HG02678 (cell line): ENCODE data around the gene AGPAT4.
"Not testable (repeated sequence)": the region's sequence is repeated elsewhere in the genome, so short reads cannot be mapped to it uniquely, and the experiment has no call there.

Experiments used
- ATAC-seq: cut with Tn5 transposase; IDR thresholded peaks from one replicate; pipeline ENCODE4 v1.9.1; 2021; ENCODE audit warnings: mild to moderate bottlenecking, moderate library complexity; ENCODE audit not compliant: unreplicated experiment

AGPAT4 gene

DNA sequence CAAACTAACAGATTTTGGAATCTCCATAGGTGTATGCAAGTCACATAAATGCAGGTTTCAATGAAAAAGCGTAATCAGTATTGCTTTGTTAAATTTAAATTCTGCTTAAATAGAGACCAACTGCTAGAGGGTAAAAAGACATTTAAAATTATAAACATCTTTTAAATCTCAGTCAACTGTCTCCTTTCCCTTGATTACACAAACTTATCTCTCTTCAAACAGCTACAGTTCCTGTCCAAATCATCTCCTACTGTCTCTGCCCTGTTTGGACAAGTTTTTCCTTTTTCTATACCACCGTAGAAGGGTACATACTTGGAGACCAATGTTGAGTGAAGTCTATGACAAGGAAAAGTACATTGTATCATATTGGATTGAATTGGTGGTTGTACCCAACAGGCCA is 43.5 kb downstream of the AGPAT4 start:
- no peak for ATAC-seq

DNA sequence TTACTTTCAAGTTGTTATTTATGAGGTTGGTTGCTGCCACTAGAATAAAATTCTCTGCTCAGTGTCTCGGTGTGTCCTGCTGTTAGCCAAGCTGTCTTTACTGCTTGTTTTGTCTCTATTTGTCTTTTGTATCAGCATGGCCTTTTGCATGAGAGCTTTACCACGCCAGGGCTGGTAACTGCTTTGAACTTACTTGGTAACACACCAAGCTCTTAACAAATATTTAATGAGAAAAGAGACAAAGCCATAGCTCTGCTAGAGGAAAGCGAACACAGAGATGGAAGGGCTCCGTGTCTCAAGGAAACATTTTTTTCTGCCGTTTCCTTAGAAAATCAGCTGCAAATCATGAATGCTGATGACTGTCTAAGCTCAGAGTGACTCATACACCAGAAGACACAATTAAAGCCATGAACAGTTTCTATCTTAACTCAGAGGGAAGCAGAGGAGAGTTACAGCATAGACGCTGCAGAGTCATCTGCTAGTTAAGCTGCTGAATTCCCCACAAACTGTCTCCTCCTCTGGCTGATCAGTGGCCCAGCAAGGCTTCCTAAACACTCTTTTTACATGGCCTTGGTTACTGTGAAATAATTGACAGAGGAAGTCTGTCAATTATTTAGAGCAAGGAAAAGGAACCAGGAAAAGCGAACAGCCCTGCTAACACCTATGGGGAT is 44.8 kb downstream of the AGPAT4 start:
- ATAC-seq = peak; percentile 57

DNA sequence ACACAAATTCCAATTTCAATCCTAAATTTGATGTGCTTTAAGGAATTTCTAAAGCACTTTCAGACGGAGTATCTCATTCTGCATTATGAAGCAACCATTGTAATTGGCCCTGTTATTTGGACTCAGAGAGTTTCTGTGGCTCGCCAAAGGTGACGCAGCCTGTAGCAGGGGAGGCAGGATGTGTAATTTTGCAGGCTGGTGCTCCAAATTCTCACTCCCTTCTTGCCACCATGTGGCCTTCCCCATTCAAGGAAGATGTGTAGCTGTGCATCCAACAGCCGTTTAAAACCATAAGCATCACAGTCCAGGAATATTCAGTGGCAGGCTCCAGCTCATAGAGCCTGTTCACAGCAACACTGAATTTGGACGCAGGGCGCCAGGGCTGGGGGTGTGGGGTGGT is 45.8 kb downstream of the AGPAT4 start:
- no peak for ATAC-seq

DNA sequence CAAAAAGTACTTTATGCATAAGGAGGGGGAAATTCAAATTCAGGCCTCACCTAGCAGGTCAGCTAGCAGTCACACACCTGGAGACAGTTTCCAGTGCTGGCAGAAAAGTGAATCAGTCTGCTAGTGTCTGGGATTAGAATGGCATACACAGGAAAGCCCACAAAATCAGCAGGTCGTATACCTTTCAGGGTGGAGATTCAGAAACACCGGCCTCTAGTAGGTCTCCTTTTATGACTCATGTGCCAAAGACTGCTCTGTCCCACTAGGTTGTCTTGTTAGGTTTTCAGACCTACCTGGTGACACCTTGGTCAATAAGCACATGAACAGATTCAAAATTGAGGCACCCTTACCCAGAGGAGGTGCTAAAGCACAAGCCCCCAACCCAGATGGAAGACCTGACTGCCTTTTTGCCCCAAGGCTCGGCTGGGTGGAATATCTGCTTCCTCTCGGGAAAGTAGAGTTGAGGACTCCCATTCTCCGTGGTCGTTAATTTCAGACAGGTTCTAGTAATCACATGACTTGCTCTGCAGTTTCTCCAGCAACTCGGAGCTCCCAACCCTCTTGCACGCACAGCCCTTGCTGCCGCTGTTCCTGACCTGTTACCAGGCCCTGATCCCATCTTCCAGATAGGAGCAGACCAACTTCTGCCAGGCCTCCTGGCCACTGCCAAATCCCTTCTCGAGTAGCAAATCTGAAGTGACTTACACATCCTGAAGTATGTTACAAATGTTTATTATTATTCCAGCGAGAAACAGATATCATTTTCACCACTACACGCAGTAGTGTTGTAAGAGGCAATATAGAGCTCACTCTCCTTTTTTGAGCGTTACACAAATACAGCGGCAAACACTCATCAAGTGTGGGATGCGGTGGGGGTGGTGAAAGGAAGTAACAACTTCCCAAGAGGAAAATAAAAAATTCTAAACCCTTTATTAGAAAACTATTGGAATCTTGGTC is 46.6 kb downstream of the AGPAT4 start:
- peak; percentile 7 for ATAC-seq

DNA sequence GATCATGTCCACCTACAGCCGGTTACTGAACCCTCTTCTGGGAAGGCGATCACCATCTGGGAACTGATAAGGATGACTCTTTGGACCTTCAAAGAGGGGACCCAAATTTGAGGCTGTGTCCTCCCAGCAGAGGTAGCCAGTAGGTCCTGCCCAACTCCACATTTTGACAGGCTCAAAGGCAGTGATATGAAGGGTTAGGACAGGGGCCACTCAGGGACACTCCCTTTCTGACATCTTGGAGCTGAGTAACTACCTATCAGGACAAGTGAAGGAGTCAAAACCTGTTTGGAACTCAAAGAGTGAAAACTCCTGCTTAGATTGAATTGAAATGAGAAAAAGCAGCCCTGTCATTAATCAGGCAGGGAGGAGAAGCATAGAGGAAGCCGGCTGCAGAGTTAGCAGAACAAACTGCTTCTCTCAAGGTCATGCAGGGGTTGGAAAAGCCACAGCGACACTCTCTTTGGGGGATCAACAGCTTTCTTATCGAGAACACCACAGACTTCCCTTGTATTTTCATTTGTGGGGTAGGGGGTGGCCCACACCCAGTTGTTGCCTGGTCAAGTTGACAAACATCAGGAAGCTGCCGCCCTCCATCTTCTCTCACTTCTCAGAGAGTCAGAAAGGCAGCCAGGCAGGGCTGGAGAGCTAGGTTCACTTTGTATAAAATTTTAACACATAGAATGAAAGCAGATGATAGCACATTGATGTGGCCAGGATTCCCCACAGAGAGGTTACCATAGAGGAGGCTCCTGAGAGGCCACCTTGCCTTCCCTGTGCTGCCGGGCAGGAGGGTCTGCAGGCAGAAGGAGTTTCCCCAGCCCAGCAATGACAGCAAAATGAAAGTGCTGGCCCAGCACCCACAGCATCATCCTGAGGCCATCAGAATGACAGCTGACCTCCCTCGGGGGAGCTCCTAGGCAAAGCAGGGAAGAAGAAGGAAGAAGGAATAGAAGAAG is 47.6 kb downstream of the AGPAT4 start:
- ATAC-seq = peak; percentile 49

DNA sequence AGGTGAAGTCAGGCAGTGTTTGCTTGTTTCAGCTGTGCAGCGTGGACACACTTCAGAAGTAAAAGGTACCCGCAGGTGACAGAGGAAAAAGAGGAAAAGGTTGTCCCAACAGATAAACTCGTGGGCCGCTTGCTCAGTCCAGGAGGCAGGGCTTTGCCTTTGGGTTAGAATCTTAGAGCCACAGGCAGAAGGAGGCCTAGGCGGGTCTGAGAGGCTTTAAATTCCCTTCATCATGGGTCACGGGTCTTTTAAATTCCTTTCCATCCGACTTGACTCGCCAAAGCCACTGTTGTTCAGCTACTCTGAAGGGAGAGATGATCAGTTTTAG is 48.2 kb downstream of the AGPAT4 start:
- no peak for ATAC-seq

DNA sequence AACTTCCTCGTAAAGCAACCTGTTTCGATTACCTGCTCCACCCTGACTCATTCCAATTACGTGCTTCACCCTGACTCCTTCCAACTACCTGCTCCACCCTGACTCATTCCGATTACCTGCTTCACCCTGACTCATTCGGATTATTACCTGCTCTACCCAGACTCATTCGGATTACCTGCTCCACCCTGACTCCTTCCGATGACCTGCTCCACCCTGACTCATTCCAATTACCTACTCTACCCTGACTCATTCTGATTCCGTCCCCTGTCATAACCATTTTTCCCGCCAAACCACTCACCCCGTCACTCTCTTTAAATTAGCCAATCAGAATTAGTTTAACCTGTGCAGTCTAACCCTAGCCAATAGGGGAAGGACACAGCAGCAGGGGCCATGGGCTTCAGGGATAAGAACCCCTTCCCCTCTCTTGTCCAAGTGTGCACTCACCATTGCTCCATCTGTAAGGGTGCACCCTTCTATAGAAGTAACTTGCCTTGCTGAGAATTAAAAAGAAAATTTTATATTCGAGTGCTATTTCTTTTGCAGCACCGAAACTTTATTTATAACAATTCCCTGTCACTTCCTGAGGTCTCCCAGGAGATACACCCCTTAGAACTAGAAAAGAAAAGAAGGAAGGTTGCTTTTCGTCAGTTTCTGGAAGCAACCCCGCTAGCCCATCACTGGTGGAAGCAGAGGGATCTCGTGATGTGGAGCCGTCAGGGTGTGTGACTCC is 48.7 kb downstream of the AGPAT4 start:
- not testable (repeated sequence) for ATAC-seq

DNA sequence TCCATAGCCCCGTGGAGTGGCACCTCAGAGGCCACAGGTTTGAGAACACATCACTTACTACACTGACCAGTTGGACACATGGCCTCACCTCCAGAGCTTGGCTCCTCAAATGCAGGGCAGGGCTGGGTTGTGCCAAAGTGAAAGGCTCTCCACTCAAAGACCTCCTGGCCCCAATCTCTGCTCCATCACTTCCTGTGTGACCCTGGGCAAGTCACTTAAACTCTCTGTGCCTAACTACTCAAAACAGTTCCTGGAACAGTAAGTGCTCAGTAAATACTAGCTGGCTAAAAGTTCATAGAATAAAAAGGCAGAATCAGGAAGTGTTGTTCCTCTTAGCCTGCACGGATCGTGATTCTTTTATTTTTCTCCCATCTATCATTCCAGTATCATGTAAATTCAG is 50.2 kb downstream of the AGPAT4 start:
- ATAC-seq = no peak

DNA sequence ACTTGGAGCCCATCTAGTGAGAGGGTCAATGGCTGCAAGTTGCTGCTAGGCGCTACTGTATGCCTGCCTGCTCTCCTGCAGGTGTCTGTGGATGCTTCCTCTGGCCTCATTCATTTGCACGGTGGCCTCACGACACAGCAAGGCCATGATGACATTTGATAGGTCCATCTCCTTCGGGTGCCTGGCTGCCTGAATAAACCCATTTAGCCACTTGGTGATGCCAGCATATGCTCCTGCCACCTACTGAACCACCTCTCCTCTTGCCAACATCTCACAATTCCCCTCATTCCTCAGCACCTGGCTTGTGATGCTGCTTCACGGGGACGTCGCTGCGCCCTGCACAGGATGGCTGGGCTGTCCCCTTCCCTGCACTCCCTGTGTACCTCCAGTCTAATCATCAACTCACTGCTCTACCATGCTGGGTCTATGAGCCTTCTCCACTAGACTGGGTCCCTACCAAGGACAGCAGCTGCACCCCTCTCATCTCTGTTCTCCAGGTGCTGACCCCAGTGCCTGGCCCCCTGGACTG is 51.1 kb downstream of the AGPAT4 start:
- ATAC-seq = no peak

DNA sequence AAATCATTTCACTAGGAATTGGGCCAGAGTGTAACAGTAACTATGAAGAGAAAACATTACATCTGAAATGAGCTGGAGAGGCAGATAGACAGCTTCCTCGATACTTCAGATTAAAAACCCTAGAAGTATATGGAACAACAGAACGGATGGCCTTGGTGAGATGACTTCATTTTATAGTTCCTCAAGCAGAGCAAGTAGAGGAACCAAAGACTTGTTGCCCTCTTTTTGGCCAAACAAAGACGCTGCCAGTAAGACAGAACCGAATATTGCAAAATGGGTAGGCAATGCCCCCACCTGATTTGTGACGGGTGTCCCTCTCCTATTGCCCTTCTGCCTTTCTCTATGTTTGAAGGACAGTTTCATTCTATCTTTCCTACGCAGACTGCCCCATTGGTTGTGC is 53.5 kb downstream of the AGPAT4 start:
- ATAC-seq = no peak

DNA sequence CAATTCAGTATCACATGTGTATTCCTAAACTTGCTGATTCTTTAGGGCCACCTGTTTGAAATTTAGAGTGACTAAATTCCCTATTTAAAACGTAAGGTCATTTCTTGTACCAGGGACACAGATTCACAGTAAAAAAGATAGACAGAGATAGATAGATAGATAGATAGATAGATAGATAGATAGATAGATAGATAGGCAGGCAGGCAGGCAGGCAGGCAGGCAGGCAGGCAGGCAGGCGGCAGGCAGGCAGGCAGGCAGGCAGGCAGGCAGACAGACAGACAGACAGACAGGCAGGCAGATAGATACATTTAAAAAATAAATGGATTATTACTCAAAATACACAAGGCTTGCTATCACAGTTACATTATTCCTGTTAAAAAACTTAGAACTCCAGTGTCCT is 54.2 kb downstream of the AGPAT4 start:
- no peak for ATAC-seq

DNA sequence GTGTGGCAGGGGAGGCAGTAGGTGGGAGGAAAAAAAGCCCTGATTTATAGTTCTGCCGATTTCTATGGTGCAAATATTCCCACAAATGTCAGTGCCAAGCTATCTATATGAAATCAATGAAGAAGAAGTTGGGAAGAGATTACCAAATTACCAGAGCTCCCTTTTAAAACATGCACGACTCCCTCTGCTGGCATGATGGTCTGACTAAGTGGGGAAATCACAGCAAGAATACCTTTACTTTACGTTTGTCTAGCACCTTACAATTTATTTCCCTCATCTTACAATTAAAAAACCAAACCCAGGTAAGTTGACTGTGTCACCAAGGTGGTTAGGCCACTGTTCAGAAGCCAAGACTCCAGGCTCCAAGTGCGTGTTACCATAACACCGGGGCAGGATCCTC is 55.6 kb downstream of the AGPAT4 start:
- ATAC-seq = no peak

DNA sequence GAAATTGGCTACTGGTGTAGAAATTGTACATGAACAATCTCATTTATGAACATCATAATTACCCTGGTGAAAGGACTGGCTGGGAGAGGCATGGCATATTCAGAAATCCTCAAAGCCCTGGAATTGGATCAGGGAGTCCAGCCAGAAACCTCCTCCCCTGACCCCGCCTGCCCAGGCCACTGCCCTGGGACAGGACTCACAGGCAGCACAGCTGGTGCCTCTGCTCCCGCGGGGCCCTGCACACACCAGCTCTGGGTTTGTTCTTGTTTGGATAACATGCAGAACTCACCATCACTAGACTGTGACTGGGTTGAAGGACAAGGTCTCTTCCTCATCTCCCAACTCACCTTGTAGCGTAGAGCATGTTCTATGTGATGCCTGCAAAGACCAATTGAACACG is 56.2 kb downstream of the AGPAT4 start:
- ATAC-seq = no peak

DNA sequence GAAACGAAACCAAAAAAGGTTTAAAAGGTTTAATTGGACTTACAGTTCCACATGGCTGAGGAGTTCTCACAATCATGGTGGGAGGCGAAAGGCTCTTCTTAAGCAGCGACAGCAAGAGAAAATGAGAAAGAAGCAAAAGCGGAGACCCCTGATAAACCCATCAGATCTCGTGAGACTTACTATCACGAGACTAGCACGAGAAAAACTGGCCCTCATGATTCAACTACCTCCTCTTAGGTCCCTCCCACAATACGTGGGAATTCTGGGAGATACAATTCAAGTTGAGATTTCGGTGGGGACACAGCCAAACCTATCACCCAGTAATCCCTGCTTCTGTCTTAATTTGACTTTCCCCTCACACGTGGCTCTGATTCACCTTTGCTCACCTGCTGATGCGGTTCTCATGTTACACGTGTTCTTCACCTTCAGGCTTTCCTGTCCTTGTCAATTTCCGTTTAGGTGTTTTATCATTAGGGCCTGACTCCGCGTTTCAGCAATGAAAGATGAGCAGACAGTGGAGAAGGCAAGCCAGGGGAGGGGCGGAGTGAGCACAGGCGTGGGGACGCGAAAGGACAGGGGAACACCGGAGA is 57.1 kb downstream of the AGPAT4 start:
- no peak for ATAC-seq

DNA sequence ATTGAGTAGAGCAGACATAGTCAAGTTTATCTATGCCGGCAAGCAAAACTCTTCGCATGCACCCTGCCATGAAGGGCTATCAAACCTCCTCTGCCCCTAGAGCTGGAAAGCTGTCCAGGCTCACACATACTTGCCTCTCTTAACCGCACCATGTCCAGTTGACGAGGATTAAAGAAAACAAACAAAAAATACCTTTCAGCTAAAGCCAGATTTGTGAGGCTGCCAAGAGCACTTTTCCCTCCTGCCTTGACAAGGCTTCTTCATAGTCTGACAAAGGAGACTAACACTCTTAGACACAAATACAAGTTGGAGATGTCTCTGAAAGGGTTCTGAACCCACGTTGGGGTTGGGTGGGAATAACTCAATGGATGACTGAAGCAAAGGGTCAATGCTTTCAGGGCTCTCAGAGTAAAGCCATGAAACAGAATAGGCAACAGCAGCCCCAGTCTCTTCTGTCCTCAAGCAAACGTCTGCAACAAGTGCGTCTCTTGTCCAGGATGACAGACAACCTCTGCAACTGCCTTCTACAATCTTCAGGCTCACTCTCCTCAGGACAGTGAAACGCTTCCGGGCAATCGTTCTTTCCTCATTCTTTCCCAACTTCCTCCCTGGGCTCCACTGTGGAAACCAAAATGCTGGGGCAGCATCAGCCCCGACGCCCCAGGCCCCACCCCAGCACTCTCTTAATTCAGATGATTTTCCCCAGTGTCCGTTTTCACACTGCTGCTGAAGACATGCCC is 57.8 kb downstream of the AGPAT4 start:
- no peak for ATAC-seq

DNA sequence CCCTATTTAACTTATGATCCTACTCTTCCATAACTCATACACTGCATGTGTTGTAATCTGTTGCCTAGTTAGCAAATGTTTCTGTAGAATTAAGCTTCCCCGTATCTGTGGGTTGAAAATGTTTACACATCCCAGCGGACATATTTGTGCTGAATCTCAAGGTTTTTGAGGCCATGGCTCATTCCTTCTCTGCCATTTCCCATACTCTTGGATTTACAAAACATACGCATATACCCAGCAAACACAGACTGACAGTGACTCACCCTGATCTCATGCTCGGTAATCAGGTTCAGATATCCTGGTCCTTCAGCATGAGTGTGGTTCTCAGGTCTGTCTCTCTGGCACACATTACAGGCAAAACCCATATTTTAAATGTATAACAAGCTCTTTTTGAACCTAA is 58.7 kb downstream of the AGPAT4 start:
- ATAC-seq = no peak

DNA sequence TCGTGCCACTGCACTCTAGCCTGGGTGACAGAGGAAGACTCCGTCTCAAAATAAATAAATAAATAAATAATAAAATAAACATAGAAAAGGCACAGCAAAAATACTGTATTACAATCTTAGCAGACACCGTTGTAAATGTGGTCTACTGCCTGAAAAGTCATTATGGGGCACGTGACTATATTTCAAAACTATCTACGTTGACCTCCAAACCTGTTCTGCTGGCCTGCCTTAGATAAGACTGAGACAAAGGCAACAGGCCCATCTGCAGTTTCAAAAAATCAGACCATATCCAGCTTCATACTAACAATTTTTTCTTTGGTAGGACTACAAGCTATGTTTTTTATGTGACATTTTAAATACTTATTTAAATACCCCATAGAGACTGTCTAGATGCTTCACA is 59.1 kb downstream of the AGPAT4 start:
- no peak for ATAC-seq

DNA sequence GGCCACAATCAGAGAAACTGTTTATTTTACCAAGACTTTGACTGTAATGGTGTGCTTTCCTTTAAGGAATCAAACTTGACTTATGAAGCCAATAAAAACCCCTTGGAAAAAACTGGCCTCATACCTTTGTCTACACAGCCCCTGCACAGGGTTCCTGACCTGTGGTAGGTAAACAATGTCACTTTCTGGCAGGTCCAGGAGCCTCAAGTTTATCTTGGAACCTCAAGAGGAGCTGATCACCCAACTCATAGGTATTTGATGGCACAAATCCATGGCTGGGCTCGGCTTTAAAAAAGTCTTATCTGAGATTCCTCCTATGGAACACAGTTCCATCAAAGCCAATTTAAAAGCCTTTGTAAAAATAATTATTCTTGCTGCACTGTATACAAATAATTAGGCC is 61.0 kb downstream of the AGPAT4 start:
- ATAC-seq = no peak

DNA sequence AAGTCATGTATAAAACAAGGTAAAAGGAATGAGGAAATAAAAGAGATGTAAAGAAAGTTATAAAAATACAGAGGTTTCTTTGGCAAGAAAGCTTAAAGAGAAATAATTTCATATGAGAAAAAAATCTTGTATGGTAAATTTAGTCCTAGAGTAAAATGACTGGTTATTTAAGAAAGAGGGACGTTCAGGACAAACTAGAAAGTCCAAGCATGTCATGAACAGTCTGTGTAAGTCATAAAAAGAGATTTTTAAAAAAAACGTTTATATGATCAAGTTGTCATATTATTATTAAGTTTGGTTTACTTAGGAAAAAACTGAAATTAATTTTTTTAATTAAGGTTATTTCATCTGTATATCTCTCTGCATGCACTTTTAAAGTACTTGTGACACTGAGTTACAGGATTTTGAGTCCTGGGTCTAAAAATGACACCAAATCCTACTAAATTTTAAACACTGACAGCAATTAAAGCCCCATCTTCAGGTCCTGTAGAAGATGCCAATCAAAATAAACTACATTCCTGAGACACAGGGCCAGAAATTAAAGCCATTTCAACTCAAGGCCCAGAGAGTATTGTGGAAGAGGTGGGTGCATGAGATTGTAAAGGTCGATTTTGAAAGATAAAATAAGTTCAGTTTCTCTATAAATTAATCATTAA is 62.4 kb downstream of the AGPAT4 start:
- no peak for ATAC-seq
